Activated T-cell treated with anti-CD3 and anti-CD28 coated beads, Interleukin-2, amount 50 U/mL, for 1 hour (primary cell): Measurements from ENCODE around the gene SSBP3.
"Not testable (repeated sequence)": the region's sequence is repeated elsewhere in the genome, so short reads cannot be mapped to it uniquely, and the experiment has no call there.

ENCODE experiments used
- DNase-seq: peaks from one replicate; pipeline ENCODE4 v3.0.0-alpha.2; 2020

Gene SSBP3

GRCh38 chr1:54347955-54348699 lies 58.1 kb downstream of the SSBP3 start:
- no peak for DNase-seq

- no peak for DNase-seq
These were observed 58.8 kb downstream of the SSBP3 start for GRCh38 chr1:54347261-54347954.

GRCh38 chr1:54345548-54345947 lies 60.6 kb downstream of the SSBP3 start:
- not testable (repeated sequence) for DNase-seq

- no peak for DNase-seq
These were observed 61.1 kb downstream of the SSBP3 start for GRCh38 chr1:54345116-54345515.

- no peak for DNase-seq
These were observed 63.2 kb downstream of the SSBP3 start for GRCh38 chr1:54342742-54343687.

- no peak for DNase-seq
These were observed 63.9 kb downstream of the SSBP3 start for GRCh38 chr1:54342288-54342687.

GRCh38 chr1:54341763-54342162 lies 64.4 kb downstream of the SSBP3 start:
- DNase-seq, result no peak

- no peak for DNase-seq
These were observed 65.3 kb downstream of the SSBP3 start for GRCh38 chr1:54340878-54341277.

- DNase-seq, result no peak
These were observed 65.8 kb downstream of the SSBP3 start for GRCh38 chr1:54340434-54340833.

- DNase-seq, result no peak
These were observed 67.1 kb downstream of the SSBP3 start for GRCh38 chr1:54339126-54339525.

- DNase-seq, result no peak
These were observed 67.7 kb downstream of the SSBP3 start for GRCh38 chr1:54338464-54338863.

- no peak for DNase-seq
These were observed 68.3 kb downstream of the SSBP3 start for GRCh38 chr1:54337928-54338327.

GRCh38 chr1:54337034-54337433 lies 69.2 kb downstream of the SSBP3 start:
- no peak for DNase-seq

- DNase-seq, result no peak
These were observed 70.1 kb downstream of the SSBP3 start for GRCh38 chr1:54336116-54336515.

- DNase-seq, result no peak
These were observed 70.5 kb downstream of the SSBP3 start for GRCh38 chr1:54335755-54336108.

- no peak for DNase-seq
These were observed 71.0 kb downstream of the SSBP3 start for GRCh38 chr1:54335011-54335754.

GRCh38 chr1:54332781-54333585 lies 73.2 kb downstream of the SSBP3 start:
- no peak for DNase-seq

- no peak for DNase-seq
These were observed 74.2 kb downstream of the SSBP3 start for GRCh38 chr1:54331843-54332463.

- DNase-seq, result no peak
These were observed 75.0 kb downstream of the SSBP3 start for GRCh38 chr1:54331091-54331772.

- DNase-seq, result no peak
These were observed 76.7 kb downstream of the SSBP3 start for GRCh38 chr1:54329312-54330003.
